Measurements from ENCODE around the gene HTT-AS.
"Not testable (repeated sequence)": the region's sequence is repeated elsewhere in the genome, so short reads cannot be mapped to it uniquely, and the experiment has no call there.

HTT-AS gene

GRCh38 chr4:3074078-3074845 lies at the start of gene HTT-AS, which contains the start of gene HTT:
Gene HTT-AS, minus strand, starts transcription at chr4:3074538.
Gene HTT, plus strand, starts transcription at chr4:3074681. Its CDS starts 145 bp downstream, at chr4:3074826.
- DNase-seq (ENCODE audit: low read depth, low spot score): peak; percentile 98

- no peak for DNase-seq (ENCODE audit: low read depth, low spot score)
These were observed 48.9 kb upstream of the HTT-AS start for GRCh38 chr4:3123181-3123671.

- peak; percentile 8 for DNase-seq (ENCODE audit: low read depth, low spot score)
These were observed 47.8 kb upstream of the HTT-AS start for GRCh38 chr4:3122081-3122563.

- no peak for DNase-seq (ENCODE audit: low read depth, low spot score)
These were observed 47.3 kb upstream of the HTT-AS start for GRCh38 chr4:3121596-3121995.

- no peak for DNase-seq (ENCODE audit: low read depth, low spot score)
These were observed 46.8 kb upstream of the HTT-AS start for GRCh38 chr4:3121110-3121509.

GRCh38 chr4:3119464-3119863 lies 45.1 kb upstream of the HTT-AS start:
- no peak for DNase-seq (ENCODE audit: low read depth, low spot score)

GRCh38 chr4:3118312-3118711 lies 44.0 kb upstream of the HTT-AS start:
- DNase-seq (ENCODE audit: low read depth, low spot score): no peak

- DNase-seq (ENCODE audit: low read depth, low spot score): no peak
These were observed 42.6 kb upstream of the HTT-AS start for GRCh38 chr4:3116955-3117354.

GRCh38 chr4:3115637-3116270 lies 41.4 kb upstream of the HTT-AS start:
- DNase-seq (ENCODE audit: low read depth, low spot score): no peak

GRCh38 chr4:3114377-3114776 lies 40.0 kb upstream of the HTT-AS start:
- DNase-seq (ENCODE audit: low read depth, low spot score): no peak

GRCh38 chr4:3112609-3113469 lies 38.5 kb upstream of the HTT-AS start:
- no peak for DNase-seq (ENCODE audit: low read depth, low spot score)

- no peak for DNase-seq (ENCODE audit: low read depth, low spot score)
These were observed 37.9 kb upstream of the HTT-AS start for GRCh38 chr4:3112201-3112600.

- DNase-seq (ENCODE audit: low read depth, low spot score): peak; percentile 14
These were observed 37.1 kb upstream of the HTT-AS start for GRCh38 chr4:3111461-3111860.

- DNase-seq (ENCODE audit: low read depth, low spot score): no peak
These were observed 33.9 kb upstream of the HTT-AS start for GRCh38 chr4:3108211-3108610.

GRCh38 chr4:3107691-3108121 lies 33.4 kb upstream of the HTT-AS start:
- DNase-seq (ENCODE audit: low read depth, low spot score): no peak

- no peak for DNase-seq (ENCODE audit: low read depth, low spot score)
These were observed 32.9 kb upstream of the HTT-AS start for GRCh38 chr4:3107271-3107670.

- DNase-seq (ENCODE audit: low read depth, low spot score): peak; percentile 95
These were observed 32.2 kb upstream of the HTT-AS start for GRCh38 chr4:3106339-3107186.

GRCh38 chr4:3098346-3098745 lies 24.0 kb upstream of the HTT-AS start:
- DNase-seq (ENCODE audit: low read depth, low spot score): no peak

- DNase-seq (ENCODE audit: low read depth, low spot score): no peak
These were observed 21.9 kb upstream of the HTT-AS start for GRCh38 chr4:3096202-3096601.

- DNase-seq (ENCODE audit: low read depth, low spot score): not testable (repeated sequence)
These were observed 20.4 kb upstream of the HTT-AS start for GRCh38 chr4:3094701-3095100.

GRCh38 chr4:3091464-3091863 lies 17.1 kb upstream of the HTT-AS start:
- DNase-seq (ENCODE audit: low read depth, low spot score): no peak

Data from ELF-1 (cell line).